Glutamatergic neuron (in vitro differentiated cells): ENCODE results near the gene PLA2G15. TPM values are rescaled to one million over a fixed set of nuclear protein-coding genes. Genes with fewer than 3 reads are reported as not detected.

Source experiments
- DNase-seq: peaks from one replicate; pipeline ENCODE4 v3.0.0; 2022
- H3K27ac Mint-ChIP-seq: one replicate; pipeline ENCODE4 v1.8.0; 2020; ENCODE audit warnings: mild to moderate bottlenecking, mixed read lengths, inconsistent platforms; ENCODE audit not compliant: unreplicated experiment
- H3K27me3 Mint-ChIP-seq: one replicate; pipeline ENCODE4 v1.8.0; 2020; ENCODE audit warnings: mild to moderate bottlenecking, moderate library complexity, mixed read lengths, inconsistent platforms; ENCODE audit not compliant: unreplicated experiment
- H3K36me3 Mint-ChIP-seq: one replicate; pipeline ENCODE4 v1.8.0; 2020; ENCODE audit warnings: mild to moderate bottlenecking, mixed read lengths, inconsistent platforms; ENCODE audit not compliant: unreplicated experiment
- H3K4me1 Mint-ChIP-seq: one replicate; pipeline ENCODE4 v1.8.0; 2020; ENCODE audit warnings: mild to moderate bottlenecking, low read depth, mixed read lengths, inconsistent platforms; ENCODE audit not compliant: unreplicated experiment
- H3K4me3 Mint-ChIP-seq: one replicate; pipeline ENCODE4 v1.8.0; 2020; ENCODE audit warnings: mild to moderate bottlenecking, mixed read lengths, inconsistent platforms; ENCODE audit not compliant: unreplicated experiment
- H3K9me3 Mint-ChIP-seq: one replicate; pipeline ENCODE4 v1.8.0; 2020; ENCODE audit warnings: mild to moderate bottlenecking, moderate library complexity, mixed read lengths, inconsistent platforms; ENCODE audit not compliant: unreplicated experiment
- total RNA-seq: library from RNA; stranded (reverse); fragmentation: NEBNext Ultra II Directional; extraction: Animal tissue kit (Norgen Biotek cat#: 25700); gene quantifications from one replicate; pipeline ENCODE4 v1.2.1, GENCODE V29; 2021; ENCODE audit not compliant: unreplicated experiment
- TF ChIP-seq, protein P1 (sequence below): fragments of 200-600 bp; sonication (generic); IDR thresholded peaks from one replicate; pipeline ENCODE4 v1.5.0; 2021; ENCODE audit not compliant: partially characterized antibody, unreplicated experiment

Gene PLA2G15
- total RNA-seq, 1 donor from 2014 or later, result 11.9 TPM

DNA sequence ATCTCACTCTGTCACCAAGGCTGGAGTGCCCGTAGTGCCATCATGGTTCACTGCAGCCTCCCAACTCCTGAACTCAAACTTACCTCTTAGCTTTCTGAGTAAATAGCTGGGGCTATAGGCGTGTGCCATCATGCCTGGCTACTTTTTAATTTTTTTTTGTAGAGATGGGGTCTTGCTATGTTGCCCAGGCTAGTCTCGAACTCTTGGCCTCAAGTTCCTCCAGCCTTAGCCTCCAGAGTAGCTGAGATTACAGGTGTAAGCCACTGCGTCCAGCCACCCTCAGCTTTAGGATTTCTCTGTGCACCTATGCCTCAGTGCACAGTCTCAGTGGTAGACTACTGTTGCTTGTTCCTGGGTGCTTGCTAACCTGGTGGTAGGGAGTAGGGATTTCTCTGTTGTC, 24.6 kb downstream of the PLA2G15 start:
- TF ChIP-seq, protein P1, sequence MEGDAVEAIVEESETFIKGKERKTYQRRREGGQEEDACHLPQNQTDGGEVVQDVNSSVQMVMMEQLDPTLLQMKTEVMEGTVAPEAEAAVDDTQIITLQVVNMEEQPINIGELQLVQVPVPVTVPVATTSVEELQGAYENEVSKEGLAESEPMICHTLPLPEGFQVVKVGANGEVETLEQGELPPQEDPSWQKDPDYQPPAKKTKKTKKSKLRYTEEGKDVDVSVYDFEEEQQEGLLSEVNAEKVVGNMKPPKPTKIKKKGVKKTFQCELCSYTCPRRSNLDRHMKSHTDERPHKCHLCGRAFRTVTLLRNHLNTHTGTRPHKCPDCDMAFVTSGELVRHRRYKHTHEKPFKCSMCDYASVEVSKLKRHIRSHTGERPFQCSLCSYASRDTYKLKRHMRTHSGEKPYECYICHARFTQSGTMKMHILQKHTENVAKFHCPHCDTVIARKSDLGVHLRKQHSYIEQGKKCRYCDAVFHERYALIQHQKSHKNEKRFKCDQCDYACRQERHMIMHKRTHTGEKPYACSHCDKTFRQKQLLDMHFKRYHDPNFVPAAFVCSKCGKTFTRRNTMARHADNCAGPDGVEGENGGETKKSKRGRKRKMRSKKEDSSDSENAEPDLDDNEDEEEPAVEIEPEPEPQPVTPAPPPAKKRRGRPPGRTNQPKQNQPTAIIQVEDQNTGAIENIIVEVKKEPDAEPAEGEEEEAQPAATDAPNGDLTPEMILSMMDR, result no peak
- peaks cover 11% of the 10 kb centered on the region for H3K27me3 Mint-ChIP-seq

DNA sequence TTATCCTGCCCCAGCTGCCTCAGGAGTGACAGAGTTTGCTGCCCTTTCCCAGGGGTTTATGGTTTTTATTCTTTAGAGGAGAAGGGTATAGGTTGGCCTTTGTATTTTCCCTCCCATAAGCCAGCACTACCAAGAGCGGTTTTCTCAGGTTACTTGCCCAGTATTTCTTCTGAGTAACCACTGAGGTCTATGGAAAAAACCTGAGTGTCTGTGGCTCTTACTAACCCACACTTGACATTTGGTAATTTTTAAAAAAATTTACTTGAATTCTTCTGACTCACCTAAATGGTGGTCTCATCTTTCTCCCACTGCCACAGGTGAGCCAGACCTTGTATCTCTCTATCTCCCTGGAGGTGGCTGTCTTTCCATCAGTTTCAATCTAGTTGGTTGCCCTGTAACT, 25.2 kb downstream of the PLA2G15 start:
- Mint-ChIP-seq H3K9me3 (no peaks in the 10 kb centered on the region), H3K4me3 (no peak overlapping the region), H3K27ac (no peak overlapping the region), H3K36me3 (no peaks in the 10 kb centered on the region), H3K4me1 (peaks cover 22% of the 10 kb centered on the region), H3K27me3 (peaks cover 5% of the 10 kb centered on the region)
- no peak for DNase-seq
- TF ChIP-seq, protein P1, result no peak

More for the DNA sequence above, 24.6 kb downstream of the PLA2G15 start:
- Mint-ChIP-seq H3K27ac (no peak overlapping the region), H3K9me3 (no peaks in the 10 kb centered on the region), H3K4me3 (no peak overlapping the region), H3K4me1 (peaks cover 25% of the 10 kb centered on the region), H3K36me3 (no peaks in the 10 kb centered on the region)
- DNase-seq, result no peak

GRCh38 chr16:68272507-68273209, 27.5 kb downstream of the PLA2G15 start:
- H3K9me3 Mint-ChIP-seq, result peaks cover 2% of the 10 kb centered on the region
- H3K4me1 Mint-ChIP-seq, result peaks cover 19% of the 10 kb centered on the region
- no peak overlapping the region for H3K27ac Mint-ChIP-seq
- DNase-seq, result no peak
- H3K4me3 Mint-ChIP-seq, result no peak overlapping the region
- H3K36me3 Mint-ChIP-seq, result no peaks in the 10 kb centered on the region
- peaks cover 3% of the 10 kb centered on the region for H3K27me3 Mint-ChIP-seq
- TF ChIP-seq, protein P1, result no peak

GRCh38 chr16:68273459-68273858, 28.3 kb downstream of the PLA2G15 start:
- H3K27me3 Mint-ChIP-seq, result peaks cover 3% of the 10 kb centered on the region
- no peak overlapping the region for H3K27ac Mint-ChIP-seq
- H3K36me3 Mint-ChIP-seq, result no peaks in the 10 kb centered on the region
- H3K9me3 Mint-ChIP-seq, result peaks cover 2% of the 10 kb centered on the region
- H3K4me3 Mint-ChIP-seq, result no peak overlapping the region
- TF ChIP-seq, protein P1, result no peak
- DNase-seq, result no peak
- H3K4me1 Mint-ChIP-seq, result peaks cover 14% of the 10 kb centered on the region

- TF ChIP-seq, protein P1, result no peak
- Mint-ChIP-seq H3K27me3 (peaks cover 3% of the 10 kb centered on the region), H3K4me3 (no peak overlapping the region), H3K27ac (no peak overlapping the region), H3K9me3 (peaks cover 2% of the 10 kb centered on the region), H3K4me1 (peaks cover 14% of the 10 kb centered on the region), H3K36me3 (no peaks in the 10 kb centered on the region)
- no peak for DNase-seq
Observed at GRCh38 chr16:68273896-68274295, 28.7 kb downstream of the PLA2G15 start.
